ENCODE data around the gene GPR156.

Gene GPR156

DNA sequence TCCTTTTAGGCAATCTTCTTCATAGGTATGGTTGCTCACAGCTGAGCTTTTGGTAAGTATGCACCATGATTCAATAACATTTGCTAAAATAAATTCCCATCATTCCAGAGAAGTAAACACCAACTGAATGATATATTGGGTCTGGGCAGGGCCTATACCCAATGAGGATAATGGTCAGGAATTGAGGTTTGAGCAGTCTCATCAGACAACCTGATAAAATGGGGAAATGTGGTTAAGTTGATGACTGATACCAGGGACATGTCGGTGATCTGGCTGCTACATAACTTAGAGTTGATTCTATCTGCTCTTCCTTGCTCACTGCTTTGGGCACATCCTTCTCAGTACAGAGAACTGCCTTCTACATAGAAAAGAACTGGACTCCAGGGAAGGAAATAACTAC is 92.9 kb downstream of the GPR156 start:
- Histone ChIP-seq H4K8ac (ENCODE audit: low read length) (no peak overlapping the region), H3K9me3 (ENCODE audit: control insufficient read depth, low read length) (peaks cover 2% of the 10 kb centered on the region), H3K79me1 (replicated peaks; ENCODE audit: low read length, poor library complexity, severe bottlenecking) (no peaks in the 10 kb centered on the region), H3K27me3 (ENCODE audit: control insufficient read depth in 1 of 2, insufficient read depth in 1 of 2, low read length in 2 of 2) (no peaks in the 10 kb centered on the region), H3K4ac (ENCODE audit: low read depth in 1 of 2, low read length in 2 of 2) (no peak overlapping the region), H3K18ac (ENCODE audit: low read depth in 1 of 2, low read length in 2 of 2) (no peak overlapping the region), H3K23ac (ENCODE audit: low read length in 2 of 2) (no peak overlapping the region), H3K9ac (ENCODE audit: low read length) (no peak overlapping the region), H2BK5ac (ENCODE audit: low read depth, low read length, poor library complexity, severe bottlenecking) (no peak overlapping the region), H3K4me2 (ENCODE audit: low read length, poor library complexity, severe bottlenecking) (no peak overlapping the region), H4K91ac (ENCODE audit: low read length) (no peak overlapping the region), H2BK12ac (ENCODE audit: low read length in 2 of 2) (no peak overlapping the region), H2AK5ac (ENCODE audit: low read length, severe bottlenecking) (no peak overlapping the region), H3K36me3 (ENCODE audit: control insufficient read depth in 1 of 2, insufficient read depth in 2 of 2, low read depth in 1 of 2, low read length in 2 of 2) (no peaks in the 10 kb centered on the region), H3K27ac (ENCODE audit: low read length, poor library complexity, severe bottlenecking) (no peak overlapping the region), H2AFZ (ENCODE audit: low read depth, low read length) (no peak overlapping the region), H2BK15ac (ENCODE audit: low read depth, poor library complexity, severe bottlenecking) (no peak overlapping the region), H3K4me3 (ENCODE audit: insufficient read depth in 1 of 2, low read depth in 1 of 2, low read length in 2 of 2) (no peak overlapping the region), H3K4me1 (ENCODE audit: control insufficient read depth, insufficient read depth, low read depth, low read length) (no peaks in the 10 kb centered on the region), H3K14ac (ENCODE audit: low read length in 2 of 2) (no peak overlapping the region), H2BK120ac (ENCODE audit: low read depth, low read length) (no peak overlapping the region)
- no peak for DNase-seq
- 59% methylated on average over 1 of the region's 1 CpG for WGBS

GRCh38 chr3:120182613-120183511 is 102.2 kb downstream of the GPR156 start:
- Histone ChIP-seq H2AK5ac (ENCODE audit: low read length, severe bottlenecking) (no peak overlapping the region), H3K9ac (ENCODE audit: low read length) (peak overlapping the region; percentile 32), H2BK120ac (ENCODE audit: low read depth, low read length) (no peak overlapping the region), H3K14ac (ENCODE audit: low read length in 2 of 2) (no peak overlapping the region), H3K27ac (ENCODE audit: low read length, poor library complexity, severe bottlenecking) (no peak overlapping the region), H3K9me3 (ENCODE audit: control insufficient read depth, low read length) (no peaks in the 10 kb centered on the region), H3K4me3 (ENCODE audit: insufficient read depth in 1 of 2, low read depth in 1 of 2, low read length in 2 of 2) (no peak overlapping the region), H2BK5ac (ENCODE audit: low read depth, low read length, poor library complexity, severe bottlenecking) (no peak overlapping the region), H2BK12ac (ENCODE audit: low read length in 2 of 2) (no peak overlapping the region), H3K23ac (ENCODE audit: low read length in 2 of 2) (no peak overlapping the region), H3K4me1 (ENCODE audit: control insufficient read depth, insufficient read depth, low read depth, low read length) (peaks cover 2% of the 10 kb centered on the region), H3K18ac (ENCODE audit: low read depth in 1 of 2, low read length in 2 of 2) (no peak overlapping the region), H3K4ac (ENCODE audit: low read depth in 1 of 2, low read length in 2 of 2) (no peak overlapping the region), H4K8ac (ENCODE audit: low read length) (no peak overlapping the region), H2AFZ (ENCODE audit: low read depth, low read length) (no peak overlapping the region), H3K36me3 (ENCODE audit: control insufficient read depth in 1 of 2, insufficient read depth in 2 of 2, low read depth in 1 of 2, low read length in 2 of 2) (no peaks in the 10 kb centered on the region), H2BK15ac (ENCODE audit: low read depth, poor library complexity, severe bottlenecking) (no peak overlapping the region), H3K4me2 (ENCODE audit: low read length, poor library complexity, severe bottlenecking) (no peak overlapping the region), H3K27me3 (ENCODE audit: control insufficient read depth in 1 of 2, insufficient read depth in 1 of 2, low read length in 2 of 2) (no peaks in the 10 kb centered on the region), H3K79me1 (replicated peaks; ENCODE audit: low read length, poor library complexity, severe bottlenecking) (no peaks in the 10 kb centered on the region), H4K91ac (ENCODE audit: low read length) (no peak overlapping the region)
- 79% methylated on average over 7 of the region's 7 CpGs for WGBS
- peak; percentile 50 for DNase-seq

DNA sequence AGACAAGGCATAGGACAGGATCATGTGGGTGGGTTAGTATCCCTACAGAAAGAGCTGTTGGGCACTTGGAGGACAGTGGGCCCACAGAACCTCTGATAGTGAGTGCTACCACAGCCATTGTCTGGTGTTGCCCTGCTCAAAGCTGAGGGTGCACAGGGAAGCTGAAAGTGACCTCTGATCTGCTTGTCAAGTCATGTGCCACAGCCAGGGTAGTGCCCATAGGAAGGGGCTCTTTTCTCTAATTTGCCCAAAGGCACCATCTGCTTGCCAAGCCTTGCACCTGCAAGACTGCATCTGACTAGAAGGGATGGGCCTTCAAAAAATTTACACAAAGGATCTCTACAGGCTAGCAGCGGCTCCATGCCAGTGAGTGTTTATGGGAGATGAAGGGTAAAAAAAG is 103.4 kb downstream of the GPR156 start:
- no peak overlapping the region for H4K91ac ChIP-seq (ENCODE audit: low read length)
- no peak overlapping the region for H2BK120ac ChIP-seq (ENCODE audit: low read depth, low read length)
- no peak overlapping the region for H3K23ac ChIP-seq (ENCODE audit: low read length in 2 of 2)
- no peak overlapping the region for H3K9ac ChIP-seq (ENCODE audit: low read length)
- no peak overlapping the region for H3K4me2 ChIP-seq (ENCODE audit: low read length, poor library complexity, severe bottlenecking)
- H2BK15ac ChIP-seq (ENCODE audit: low read depth, poor library complexity, severe bottlenecking) = no peak overlapping the region
- H3K27me3 ChIP-seq (ENCODE audit: control insufficient read depth in 1 of 2, insufficient read depth in 1 of 2, low read length in 2 of 2) = no peaks in the 10 kb centered on the region
- WGBS = 100% methylated on average over 1 of the region's 1 CpG
- H3K4ac ChIP-seq (ENCODE audit: low read depth in 1 of 2, low read length in 2 of 2) = peak overlapping the region in 1 of 2 experiments; percentile 10
- no peak overlapping the region for H2AK5ac ChIP-seq (ENCODE audit: low read length, severe bottlenecking)
- DNase-seq = no peak
- H3K14ac ChIP-seq (ENCODE audit: low read length in 2 of 2) = peak overlapping the region in 1 of 2 experiments; percentile 84
- peaks cover 5% of the 10 kb centered on the region for H3K4me1 ChIP-seq (ENCODE audit: control insufficient read depth, insufficient read depth, low read depth, low read length)
- H3K4me3 ChIP-seq (ENCODE audit: insufficient read depth in 1 of 2, low read depth in 1 of 2, low read length in 2 of 2) = no peak overlapping the region
- no peaks in the 10 kb centered on the region for H3K36me3 ChIP-seq (ENCODE audit: control insufficient read depth in 1 of 2, insufficient read depth in 2 of 2, low read depth in 1 of 2, low read length in 2 of 2)
- no peak overlapping the region for H3K27ac ChIP-seq (ENCODE audit: low read length, poor library complexity, severe bottlenecking)
- peak overlapping the region in 1 of 2 experiments; percentile 71 for H2BK12ac ChIP-seq (ENCODE audit: low read length in 2 of 2)
- no peak overlapping the region for H2AFZ ChIP-seq (ENCODE audit: low read depth, low read length)
- H3K9me3 ChIP-seq (ENCODE audit: control insufficient read depth, low read length) = no peaks in the 10 kb centered on the region
- H3K79me1 ChIP-seq (replicated peaks; ENCODE audit: low read length, poor library complexity, severe bottlenecking) = no peaks in the 10 kb centered on the region
- H2BK5ac ChIP-seq (ENCODE audit: low read depth, low read length, poor library complexity, severe bottlenecking) = no peak overlapping the region
- peak overlapping the region in 1 of 2 experiments; percentile 32 for H3K18ac ChIP-seq (ENCODE audit: low read depth in 1 of 2, low read length in 2 of 2)
- H4K8ac ChIP-seq (ENCODE audit: low read length) = no peak overlapping the region

DNA sequence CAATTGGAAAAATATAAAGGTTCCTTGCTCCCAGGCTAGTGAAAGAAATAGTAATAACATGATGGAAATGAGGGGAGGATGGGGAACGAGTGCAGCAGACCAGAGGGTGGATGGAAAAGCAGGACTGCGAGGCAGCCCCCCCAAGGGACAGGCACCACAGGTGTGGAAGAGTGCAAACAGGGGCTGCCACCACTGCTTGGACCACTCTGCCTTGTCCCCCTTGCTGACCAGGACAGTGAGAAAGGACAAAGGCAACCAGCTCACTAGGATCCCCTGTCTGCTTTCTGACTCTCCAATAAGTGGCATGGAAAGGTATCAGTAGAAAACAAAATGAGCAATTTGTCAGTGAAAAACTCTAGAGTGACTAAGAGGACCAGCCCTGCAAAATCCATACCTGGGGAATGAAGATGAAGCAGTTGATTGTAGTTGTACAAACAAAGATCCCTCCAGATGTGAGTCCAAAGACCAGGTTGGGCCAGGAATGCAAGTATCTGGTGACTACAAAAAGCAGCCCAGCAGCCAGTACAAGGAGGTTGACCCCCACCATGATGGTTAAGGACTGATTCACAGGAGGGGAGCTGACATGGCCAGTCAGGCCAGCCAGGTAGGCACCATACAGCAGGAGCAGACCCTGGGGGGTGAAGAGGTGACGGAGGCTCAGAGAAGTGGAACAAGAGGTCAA is 104.2 kb downstream of the GPR156 start:
- Histone ChIP-seq H3K14ac (ENCODE audit: low read length in 2 of 2) (peak overlapping the region in 1 of 2 experiments; percentile 44), H2BK12ac (ENCODE audit: low read length in 2 of 2) (no peak overlapping the region)
- WGBS = 100% methylated on average over 2 of the region's 3 CpGs

More for the DNA sequence above, 104.2 kb downstream of the GPR156 start:
- Histone ChIP-seq H3K27ac (ENCODE audit: low read length, poor library complexity, severe bottlenecking) (no peak overlapping the region), H2AFZ (ENCODE audit: low read depth, low read length) (no peak overlapping the region), H2BK120ac (ENCODE audit: low read depth, low read length) (no peak overlapping the region), H2AK5ac (ENCODE audit: low read length, severe bottlenecking) (no peak overlapping the region), H3K4me2 (ENCODE audit: low read length, poor library complexity, severe bottlenecking) (no peak overlapping the region), H3K79me1 (replicated peaks; ENCODE audit: low read length, poor library complexity, severe bottlenecking) (no peaks in the 10 kb centered on the region), H4K91ac (ENCODE audit: low read length) (no peak overlapping the region), H3K36me3 (ENCODE audit: control insufficient read depth in 1 of 2, insufficient read depth in 2 of 2, low read depth in 1 of 2, low read length in 2 of 2) (no peaks in the 10 kb centered on the region), H3K9me3 (ENCODE audit: control insufficient read depth, low read length) (no peaks in the 10 kb centered on the region), H3K4me1 (ENCODE audit: control insufficient read depth, insufficient read depth, low read depth, low read length) (peaks cover 7% of the 10 kb centered on the region), H2BK5ac (ENCODE audit: low read depth, low read length, poor library complexity, severe bottlenecking) (no peak overlapping the region), H3K9ac (ENCODE audit: low read length) (no peak overlapping the region), H4K8ac (ENCODE audit: low read length) (no peak overlapping the region), H2BK15ac (ENCODE audit: low read depth, poor library complexity, severe bottlenecking) (no peak overlapping the region), H3K27me3 (ENCODE audit: control insufficient read depth in 1 of 2, insufficient read depth in 1 of 2, low read length in 2 of 2) (no peaks in the 10 kb centered on the region), H3K4me3 (ENCODE audit: insufficient read depth in 1 of 2, low read depth in 1 of 2, low read length in 2 of 2) (no peak overlapping the region), H3K4ac (ENCODE audit: low read depth in 1 of 2, low read length in 2 of 2) (no peak overlapping the region), H3K23ac (ENCODE audit: low read length in 2 of 2) (no peak overlapping the region), H3K18ac (ENCODE audit: low read depth in 1 of 2, low read length in 2 of 2) (no peak overlapping the region)
- no peak for DNase-seq

Measured in mesenchymal stem cell (in vitro differentiated cells and primary cell).